Activated T-cell treated with anti-CD3 and anti-CD28 coated beads for 24 hours (primary cell): ENCODE measurements around the gene IQGAP1.
A peak's percentile ranks its signal among the peaks of the same experiment; 100 is the strongest.

Experiments
- DNase-seq: peaks from one replicate; pipeline ENCODE4 v3.0.0-alpha.2; 2020; ENCODE audit warnings: low read depth

The IQGAP1 gene

GRCh38 chr15:90439946-90440345 lies 51.9 kb downstream of the IQGAP1 start:
- DNase-seq, result no peak

- DNase-seq, result no peak
Measured at GRCh38 chr15:90441027-90441426, 53.0 kb downstream of the IQGAP1 start.

DNA sequence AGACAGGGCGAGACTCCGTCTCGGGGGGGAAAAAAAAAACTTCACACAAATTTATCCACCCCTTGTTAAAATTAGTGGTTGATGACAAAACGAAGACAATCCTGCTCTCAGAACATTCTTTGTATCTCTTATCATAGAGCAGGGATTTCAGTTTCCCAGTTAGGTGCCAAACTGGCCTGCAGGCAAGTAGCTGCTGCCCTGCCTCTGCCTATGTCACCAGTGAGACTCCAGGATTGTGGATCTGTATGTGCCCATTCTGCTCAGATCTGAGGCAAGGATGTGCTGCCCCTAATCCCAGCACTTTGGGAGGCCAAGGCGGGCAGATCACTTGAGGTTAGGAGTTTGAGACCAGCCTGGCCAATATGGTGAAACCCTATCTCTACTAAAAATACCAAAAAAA lies 54.4 kb downstream of the IQGAP1 start:
- no peak for DNase-seq

GRCh38 chr15:90449206-90449735 lies 61.2 kb downstream of the IQGAP1 start:
- no peak for DNase-seq

DNA sequence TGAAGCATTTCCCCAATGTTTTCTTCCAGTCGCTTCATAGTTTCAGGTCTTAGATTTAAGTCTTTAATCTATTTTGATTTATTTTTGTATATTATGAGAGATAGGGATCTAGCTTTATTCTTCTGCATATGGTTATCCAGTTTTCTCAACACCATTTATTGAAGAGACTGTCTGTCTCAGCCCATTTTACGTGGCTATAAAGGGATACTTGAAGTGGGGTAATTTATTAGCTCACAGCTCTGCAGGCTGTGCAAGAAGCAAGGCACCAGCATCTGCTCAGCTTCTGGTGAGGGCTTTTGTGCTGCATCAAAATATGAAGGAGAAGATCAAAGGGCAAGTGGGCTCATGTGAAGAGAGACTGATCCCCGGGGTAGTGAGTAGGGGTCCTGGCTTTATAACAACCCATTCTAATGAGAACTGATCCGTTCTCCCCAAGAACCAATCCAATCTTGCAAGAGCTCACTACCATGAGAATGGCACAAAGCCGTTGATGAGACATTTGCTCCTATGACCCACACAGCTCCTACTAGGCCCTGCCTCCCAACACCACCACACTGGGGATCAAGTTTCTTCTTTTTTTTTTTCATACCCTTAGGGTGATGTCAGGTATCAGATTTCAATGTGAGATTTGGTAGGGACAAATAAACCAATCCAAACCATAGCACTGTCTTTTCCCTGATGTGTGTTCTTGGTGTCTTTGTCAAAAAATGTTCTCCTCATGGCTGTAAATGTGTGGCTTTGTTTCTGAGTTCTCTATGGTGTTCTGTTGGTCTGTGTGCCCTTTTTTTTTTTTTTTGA lies 63.2 kb downstream of the IQGAP1 start:
- DNase-seq, result no peak

- no peak for DNase-seq
Measured at GRCh38 chr15:90456236-90456635, 68.2 kb downstream of the IQGAP1 start.

DNA sequence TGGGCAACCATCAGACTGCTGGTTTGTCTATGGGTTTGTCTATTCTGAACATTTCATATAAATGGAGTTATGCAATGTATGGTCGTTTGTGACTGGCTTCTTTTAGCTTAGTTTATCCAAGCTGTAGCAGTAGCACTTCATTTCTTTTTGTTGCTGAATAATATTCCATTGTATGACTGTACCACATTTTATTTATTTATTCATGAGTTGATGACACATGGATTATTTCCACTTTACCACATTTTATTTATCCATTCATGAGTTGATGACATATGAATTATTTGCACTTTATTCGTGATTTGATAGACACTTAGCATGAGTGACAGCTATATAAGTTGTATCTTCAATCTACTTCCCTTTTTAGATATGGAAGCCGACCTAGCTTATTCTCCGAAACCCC lies 70.0 kb downstream of the IQGAP1 start:
- no peak for DNase-seq

DNA sequence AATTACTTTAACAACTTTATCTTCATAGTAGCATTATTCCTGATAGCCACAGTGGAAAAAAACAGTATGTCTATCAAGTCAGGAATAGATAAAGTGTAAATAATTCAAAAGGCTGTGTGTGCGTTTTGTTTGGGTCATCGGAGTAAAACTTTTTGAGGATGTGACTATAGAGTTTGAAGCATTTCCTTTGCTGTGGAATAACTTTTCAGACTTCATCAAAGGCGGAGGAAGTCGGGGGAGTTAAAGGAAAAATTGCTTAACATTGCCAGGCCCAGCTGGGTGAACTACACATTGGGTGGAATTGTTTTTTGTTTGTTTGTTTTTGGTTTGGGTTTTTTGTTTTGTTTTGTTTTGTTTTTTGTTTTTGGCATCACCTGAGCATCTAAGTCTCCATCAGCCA lies 71.3 kb downstream of the IQGAP1 start:
- DNase-seq, result no peak

- no peak for DNase-seq
Measured at GRCh38 chr15:90460142-90460824, 72.2 kb downstream of the IQGAP1 start.

DNA sequence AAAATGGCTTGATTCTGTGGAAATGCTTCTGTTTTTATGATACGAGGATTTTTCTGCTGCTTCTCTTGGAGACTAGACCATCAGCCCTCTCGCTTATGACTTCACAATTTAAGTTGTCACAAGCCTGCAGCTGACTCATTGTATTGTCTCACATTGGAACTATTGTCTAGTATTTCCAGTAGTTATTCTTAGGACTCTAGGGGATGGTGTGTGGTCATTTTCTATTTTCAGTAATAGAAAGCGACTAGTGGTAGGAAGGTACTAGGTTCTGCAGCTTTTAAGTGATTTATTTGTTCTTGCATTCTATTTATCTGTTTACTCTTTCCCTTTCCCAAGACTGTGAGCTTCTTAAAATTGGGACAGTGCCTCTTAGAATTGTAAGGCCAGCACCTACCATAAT lies 75.3 kb downstream of the IQGAP1 start:
- DNase-seq, result no peak

DNA sequence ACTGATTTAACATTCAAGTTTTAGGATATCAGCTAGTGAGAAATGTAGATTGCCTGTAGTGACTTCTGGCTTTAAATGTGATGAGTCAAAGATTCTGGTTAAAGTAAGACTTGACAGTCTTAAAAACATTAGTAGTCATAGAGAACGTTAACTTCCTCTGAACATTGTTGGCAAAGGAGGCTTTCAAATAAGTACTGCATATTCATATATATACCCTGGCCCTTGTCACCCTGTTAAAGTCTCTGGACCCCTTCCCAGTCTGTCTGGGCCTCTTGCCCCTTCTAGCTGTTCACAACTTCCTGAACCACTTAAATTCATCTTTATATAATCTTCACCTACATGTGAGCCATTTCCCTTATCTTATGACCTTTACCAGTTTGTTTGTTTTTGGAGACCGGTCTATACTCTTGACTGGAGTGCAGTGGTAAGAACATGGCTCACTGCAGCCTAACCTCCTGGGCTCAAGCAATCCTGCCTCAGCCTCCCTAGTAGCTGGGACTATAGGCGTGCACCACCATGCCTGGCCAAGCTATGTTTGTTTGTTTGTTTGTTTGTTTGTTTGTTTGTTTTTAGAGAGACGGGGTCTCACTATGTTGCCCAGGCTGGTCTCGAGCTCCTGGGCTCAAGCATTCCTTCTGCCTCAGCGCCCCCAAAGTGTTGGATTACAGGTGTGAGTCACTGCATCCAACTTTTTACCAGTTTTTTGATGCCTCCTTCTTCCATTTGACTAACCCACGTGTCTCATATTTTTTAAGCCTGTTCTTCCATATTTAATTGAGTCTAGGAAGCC lies 77.3 kb downstream of the IQGAP1 start:
- DNase-seq, result no peak

- no peak for DNase-seq
Measured at GRCh38 chr15:90465930-90466567, 78.0 kb downstream of the IQGAP1 start.

GRCh38 chr15:90469723-90470122 lies 81.7 kb downstream of the IQGAP1 start:
- no peak for DNase-seq

DNA sequence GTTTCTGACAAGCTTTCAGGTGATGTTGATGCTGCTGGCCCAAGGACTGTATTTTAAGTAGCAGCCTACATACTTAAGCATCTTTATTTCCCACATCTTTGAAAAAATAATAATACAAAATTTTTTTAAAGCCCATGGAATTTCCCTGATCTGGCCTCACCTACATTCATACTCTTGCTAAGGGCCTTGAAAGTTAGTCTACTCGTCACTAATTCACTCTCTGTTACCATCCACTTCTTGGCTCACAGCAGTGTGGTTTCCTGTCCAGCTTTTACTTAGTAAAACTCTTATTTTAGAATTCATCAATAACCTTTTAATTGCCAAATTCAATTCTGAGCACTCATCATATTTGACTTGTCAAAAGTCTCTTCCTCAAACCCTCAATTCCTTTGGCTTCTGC lies 82.4 kb downstream of the IQGAP1 start:
- DNase-seq, result no peak

GRCh38 chr15:90471126-90471525 lies 83.1 kb downstream of the IQGAP1 start:
- DNase-seq, result no peak

GRCh38 chr15:90471769-90472168 lies 83.7 kb downstream of the IQGAP1 start:
- DNase-seq, result no peak

DNA sequence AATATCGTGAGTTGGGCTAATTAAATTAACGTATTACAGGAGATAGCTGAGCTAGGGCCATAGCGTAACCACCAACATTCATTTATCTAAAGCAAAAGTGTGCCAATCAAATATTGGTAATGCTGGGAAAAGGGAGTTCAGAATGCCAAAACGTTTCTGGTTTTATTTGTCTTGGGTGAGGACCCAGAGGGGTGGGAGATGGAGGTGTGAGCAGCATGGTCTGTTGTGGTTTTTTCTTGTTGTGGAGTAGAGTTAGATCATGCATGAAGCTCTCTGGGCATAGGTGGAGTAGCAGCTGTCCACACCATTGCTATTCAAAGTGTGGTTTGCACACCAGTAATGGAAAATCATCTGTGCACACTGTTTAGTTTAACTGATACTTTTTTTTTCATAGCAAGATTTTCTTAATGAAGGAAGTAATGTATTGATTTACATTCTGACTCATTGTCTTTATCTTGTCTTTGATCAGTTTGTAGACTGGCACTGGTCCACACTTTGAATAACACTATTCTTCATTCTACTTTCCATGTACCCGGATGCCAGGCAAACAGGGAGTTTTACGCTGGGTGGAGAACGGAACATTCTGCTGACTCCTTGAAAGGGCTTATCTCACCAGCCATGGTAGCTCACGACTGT lies 90.9 kb downstream of the IQGAP1 start:
- peak; percentile 1 for DNase-seq

DNA sequence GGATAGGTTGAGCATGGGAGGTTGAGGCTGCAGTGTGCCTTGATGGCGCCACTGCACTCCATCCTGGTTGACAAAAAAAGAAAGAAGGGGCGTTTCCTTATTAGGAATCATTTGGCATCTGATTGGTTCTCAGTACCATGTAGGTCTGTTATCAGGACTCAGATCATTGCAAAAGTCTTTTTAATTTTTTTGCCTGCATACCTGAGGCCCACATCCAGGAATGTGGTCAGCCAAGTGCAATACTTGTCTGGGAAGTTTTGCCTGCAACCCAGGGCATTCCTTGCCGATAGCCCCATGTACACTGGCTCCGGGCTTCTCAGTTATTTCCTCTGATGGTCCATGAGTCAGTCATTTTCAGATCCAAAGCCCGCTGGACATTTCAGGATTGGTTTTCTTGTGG lies 91.6 kb downstream of the IQGAP1 start:
- DNase-seq, result no peak

DNA sequence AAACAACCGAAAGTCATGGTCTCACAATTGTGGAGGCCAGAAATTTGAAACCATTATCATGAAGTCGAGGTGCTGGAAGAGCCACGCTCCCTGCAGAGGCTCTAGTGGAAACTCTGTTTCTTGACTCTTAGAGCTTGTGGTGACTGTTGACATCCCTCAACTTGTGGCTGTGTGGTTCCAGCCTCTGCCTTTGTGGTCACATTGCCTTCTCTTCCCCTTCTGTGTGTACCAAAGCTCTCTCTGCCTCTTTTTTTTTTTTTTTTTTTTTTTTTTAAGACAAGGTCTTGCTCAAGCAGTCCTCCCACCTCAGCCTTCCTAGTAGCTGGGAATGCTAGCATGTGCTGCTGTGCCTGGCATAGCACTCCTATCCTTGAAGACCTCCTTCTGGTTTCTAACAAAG lies 93.0 kb downstream of the IQGAP1 start:
- DNase-seq, result no peak

- DNase-seq, result peak; percentile 23
Measured at GRCh38 chr15:90482124-90483011, 94.3 kb downstream of the IQGAP1 start.

- DNase-seq, result no peak
Measured at GRCh38 chr15:90483012-90483307, 94.9 kb downstream of the IQGAP1 start.
